GM20431 (cell line): ENCODE data around the gene CASP5.

Source experiments
- in situ Hi-C: fragments of 300-500 bp; cut with MseI, MboI; formaldehyde crosslinking; loops from one replicate; pipeline ENCODE4 v1.15.0; 2020; ENCODE audit warnings: low sequenced_read_pairs; ENCODE audit not compliant: unreplicated experiment

CASP5 gene

DNA sequence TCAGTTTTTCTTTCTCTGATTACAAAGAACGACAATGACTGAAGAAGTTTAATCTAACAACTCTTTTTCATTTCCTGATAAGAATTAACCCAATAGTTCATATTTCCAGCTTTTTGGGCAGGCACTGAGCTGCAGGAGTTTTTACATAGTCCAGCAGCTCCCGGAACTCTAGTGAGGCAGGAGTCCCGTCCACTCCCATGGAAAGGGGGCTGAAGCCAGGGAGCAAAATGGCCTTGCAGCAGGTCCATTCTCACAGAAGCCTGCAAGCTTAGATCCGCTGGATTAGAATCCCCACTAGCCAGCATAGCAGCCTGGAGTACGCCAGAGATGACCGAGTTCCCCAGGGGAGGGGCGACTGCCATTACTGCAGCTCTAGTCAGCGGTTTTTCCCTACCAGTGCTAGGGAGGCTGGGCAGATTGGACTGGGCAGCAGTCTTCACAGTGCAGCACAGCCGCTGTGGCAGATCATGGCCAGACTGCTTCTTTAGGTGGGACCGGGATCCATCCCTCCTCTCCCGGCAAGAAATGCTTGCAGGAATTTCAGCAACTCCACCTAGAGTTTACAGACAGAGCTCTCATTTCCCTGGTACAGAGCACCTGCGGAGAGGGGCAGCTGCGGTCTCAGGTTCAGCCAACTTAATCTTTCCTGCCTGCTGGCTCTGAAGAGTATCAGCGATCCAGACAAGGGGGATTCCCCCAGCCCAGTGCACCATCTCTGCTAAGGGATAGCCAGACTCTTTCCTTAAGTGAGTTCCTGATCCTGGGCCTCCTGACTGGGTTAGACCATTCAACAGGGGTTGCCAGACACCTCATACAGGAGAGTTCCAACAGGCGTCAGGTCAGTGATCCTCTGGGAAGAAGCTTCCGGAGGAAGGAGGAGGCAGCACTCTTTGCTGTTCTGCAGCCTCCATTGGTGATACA is 53.9 kb downstream of the CASP5 start:
- in situ Hi-C loops = no loop called here

- in situ Hi-C loops = no loop called here
These were observed 54.6 kb downstream of the CASP5 start, which contains the start of gene CASP4 for GRCh38 chr11:104968355-104968855. TSS of gene CASP4 (minus strand) at chr11:104968574. CDS start at chr11:104968525, 49 bp downstream.

GRCh38 chr11:104967534-104968354 is 55.2 kb downstream of the CASP5 start:
- in situ Hi-C loops = no loop called here

- in situ Hi-C loops = no loop called here
These were observed 57.2 kb downstream of the CASP5 start for GRCh38 chr11:104965735-104966134.

GRCh38 chr11:104964247-104964646 is 58.7 kb downstream of the CASP5 start:
- in situ Hi-C loops = no loop called here

DNA sequence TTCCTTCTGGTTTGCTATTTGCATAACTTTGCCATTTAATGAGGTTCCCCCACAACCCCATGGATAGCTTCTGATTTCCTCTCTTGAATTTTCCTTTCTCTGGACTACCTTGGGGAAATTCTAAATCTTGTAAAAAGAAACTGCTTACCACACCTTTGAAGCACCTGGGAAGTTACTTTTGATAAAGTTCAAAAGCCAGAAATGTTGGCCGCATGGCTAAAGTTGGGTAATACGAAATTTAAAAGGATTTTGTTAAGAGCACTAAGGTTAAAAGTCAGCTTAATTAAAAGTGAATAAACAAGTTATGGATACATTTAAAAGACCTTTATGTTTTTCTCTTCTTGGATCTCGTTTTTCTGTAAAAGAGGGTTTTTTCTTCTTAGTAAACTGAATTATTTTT is 60.1 kb downstream of the CASP5 start:
- in situ Hi-C loops = no loop called here

DNA sequence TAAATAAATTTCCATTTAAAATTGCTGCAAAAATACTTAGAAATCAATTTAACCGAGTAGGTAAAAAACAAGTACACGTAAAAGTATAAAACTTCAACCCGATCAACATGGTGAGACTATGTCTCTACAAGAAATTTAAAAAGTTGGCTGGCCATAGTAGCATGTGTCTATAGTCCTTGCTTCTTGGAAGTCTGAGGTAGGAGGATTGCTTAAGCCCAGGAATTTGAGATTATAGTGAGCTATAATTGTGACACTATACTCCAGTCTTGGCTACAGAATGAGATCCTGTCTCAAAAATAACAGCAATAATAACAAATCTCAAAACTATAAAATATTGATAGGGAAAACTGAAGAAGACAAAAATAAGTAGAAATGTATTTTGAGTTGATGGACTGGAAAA is 65.7 kb downstream of the CASP5 start:
- in situ Hi-C loops = no loop called here

DNA sequence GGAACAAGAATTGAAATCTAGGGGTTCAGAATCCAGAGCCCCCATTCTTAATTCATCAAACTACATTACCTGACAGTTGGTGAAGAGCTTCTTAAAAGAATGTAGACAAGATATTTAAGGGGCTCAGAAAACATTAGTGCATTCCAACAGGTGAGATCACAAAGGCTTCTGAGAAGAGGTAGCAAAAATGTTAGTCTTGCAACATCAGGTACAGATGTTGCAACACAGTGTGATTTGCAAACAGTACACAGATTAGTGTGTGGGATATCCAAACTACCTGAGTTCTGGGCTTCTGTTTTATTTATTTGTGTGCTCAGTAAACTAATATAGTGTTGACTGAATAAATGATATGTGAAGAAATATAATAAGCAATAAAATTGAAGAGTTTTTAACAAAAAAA is 66.4 kb downstream of the CASP5 start:
- in situ Hi-C loops = no loop called here

DNA sequence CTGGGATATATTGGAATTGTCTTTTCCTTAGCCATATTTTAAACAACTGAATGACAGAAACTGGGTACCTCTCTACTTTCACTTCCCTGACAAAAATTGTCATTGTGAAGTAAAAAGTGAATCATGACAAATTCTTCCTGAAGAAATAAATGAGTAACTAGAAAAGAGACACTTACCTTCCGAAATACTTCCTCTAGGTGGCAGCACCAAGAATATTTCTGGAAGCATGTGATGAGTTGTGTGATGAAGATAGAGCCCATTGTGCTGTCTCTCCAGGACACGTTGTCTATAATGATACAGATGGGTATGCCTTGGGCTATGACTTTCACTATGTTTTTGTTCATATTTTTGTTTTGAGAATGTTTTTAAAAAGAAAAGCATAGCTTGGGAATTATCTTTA is 76.1 kb downstream of the CASP5 start:
- in situ Hi-C loops = no loop called here
